Pancreas (tissue), 10 donors: ENCODE data around the gene CTIF. TPM values are rescaled to one million over a fixed set of nuclear protein-coding genes. Genes with fewer than 3 reads are reported as not detected.

Source experiments
- ATAC-seq, 4 donors: fragments of 200-7000 bp; cut with Tn5 transposase; one replicate each; pipeline versions ENCODE4 v1.8.0 to v1.9.1; 2020; ENCODE audit warnings: mild to moderate bottlenecking in 4 of 4, moderate library complexity in 4 of 4
- DNase-seq, 6 donors: peaks; one replicate each; pipeline ENCODE4 v3.0.0-alpha.2; 2020
- FAIRE-seq: peaks from 2 replicates; lab custom pipeline; 2012; peaks lifted over from hg19 to GRCh38; lab: Jason Lieb, UNC
- H3K27ac ChIP-seq, 4 donors: fragments of 200-600 bp; sonication (generic); 1 replicate in 3 of 4; 2 replicates in 1 of 4; pipeline versions ENCODE4 v1.5.0 to v1.8.0; 2020
- H3K27me3 ChIP-seq, 4 donors: fragments of 200-600 bp; one replicate each; pipeline ENCODE4 v1.8.0; 2021
- H3K36me3 ChIP-seq, 3 donors: fragments of 200-600 bp; sonication (generic) in 1 of 3; one replicate each; pipeline versions ENCODE4 v1.5.0 to v1.8.0; 2020 to 2021
- H3K4me1 ChIP-seq, 3 donors: fragments of 200-600 bp; one replicate each; pipeline ENCODE4 v1.8.0; 2021
- H3K4me3 ChIP-seq, 4 donors: fragments of 200-600 bp; sonication (generic) in 2 of 4; one replicate each; pipeline versions ENCODE4 v1.5.0 to v1.8.0; 2020 to 2021
- H3K9me3 ChIP-seq, 4 donors: fragments of 200-600 bp; one replicate each; pipeline ENCODE4 v1.8.0; 2021
- WGBS, 2 donors: extraction: QIAGEN DNeasy Blood & Tissue Kit; methylation state at CpG; one replicate each; pipeline ENCODE4 v1.1.7; 2013; 5-methylcytosine and 5-hydroxymethylcytosine counted together
- intact Hi-C, 3 donors: fragments of 100-400 bp; cut with DNase I; formaldehyde crosslinking; loops; one replicate each; pipeline versions ENCODE4 v1.11.1 to v1.14.2; 2022
- polyA plus RNA-seq, 2 donors: library from polyadenylated mRNA; stranded (reverse); fragments of 200-250 nt; gene quantifications; one replicate each; pipeline ENCODE4 v1.2.3, GENCODE V29; 2013
- total RNA-seq, 6 donors: library from RNA; stranded (reverse); fragmentation: NEBNext Ultra II Directional in 4 of 6; extraction: Animal tissue kit (Norgen Biotek cat#: 25700) in 4 of 6; gene quantifications; one replicate each; pipeline versions ENCODE4 v1.2.1 to v1.2.4, GENCODE V29; 2021 to 2023
- TF ChIP-seq, protein P1 (sequence below), 4 donors: fragments of 200-600 bp; sonication (generic) in 3 of 4; IDR thresholded peaks; one replicate each; pipeline versions ENCODE4 v1.5.0 to v1.8.0; 2021; ENCODE audit warnings: antibody characterized with exemption in 4 of 4
- donor health status: healthy with polysubstance abuse.
- donor health status: DM: no; HTN: no; CAD: no; lungs with moderate emphysema.
- donor health status: DM: no; HTN: no; CAD: no.
- donor health status: control.
- donor health status: control.
- donor health status: Bipolar disorder and iron deficiency.
- donor health status: DM: yes; HTN: yes; CAD: no.
- donor health status: DM: no; HTN: no; CAD: no.
- donor health status: DM: no; HTN: no; CAD: no.
- donor health status: DM: yes; HTN: yes; CAD: no.

CTIF gene
- total and polyA plus RNA-seq, 8 donors: 15.1 to 27.4 (median 16.7) TPM

DNA sequence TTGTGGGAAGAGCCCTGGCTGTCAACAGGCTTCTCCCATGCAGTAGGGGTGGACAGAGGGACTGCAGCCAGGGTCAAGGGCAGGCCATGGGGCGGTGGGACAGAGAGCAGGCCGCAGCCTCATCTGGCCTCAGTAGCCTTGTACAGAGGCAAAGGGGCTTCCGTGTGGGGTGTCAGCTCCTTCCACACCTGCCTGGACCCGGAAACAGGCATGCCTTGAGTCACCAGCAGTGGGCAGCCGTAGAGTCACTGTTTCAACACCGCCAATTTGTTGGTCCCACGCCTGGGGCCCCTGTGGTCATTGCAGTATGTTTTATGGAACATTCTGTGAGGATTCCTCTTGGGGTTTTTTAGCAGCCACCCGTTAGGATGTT lies 238.9 kb downstream of the CTIF start:
- Histone ChIP-seq H3K36me3 (no peaks in the 10 kb centered on the region), H3K9me3 (no peaks in the 10 kb centered on the region), H3K27me3 (no peaks in the 10 kb centered on the region), H3K27ac (no peak overlapping the region), H3K4me1 (peaks cover 3 to 15% (median 6%) of the 10 kb centered on the region in 3 donors), H3K4me3 (no peak overlapping the region)
- intact Hi-C loops: loop anchor here in 1 of 3 donors (10.0 kb wide), 1 partner anchor 267 kb away; no protein-coding TSS in a partner anchor
- WGBS, 2 donors: 79 to 89% methylated on average over 8 of the region's 8 CpGs
- no peak for DNase-seq
- TF ChIP-seq, protein P1, sequence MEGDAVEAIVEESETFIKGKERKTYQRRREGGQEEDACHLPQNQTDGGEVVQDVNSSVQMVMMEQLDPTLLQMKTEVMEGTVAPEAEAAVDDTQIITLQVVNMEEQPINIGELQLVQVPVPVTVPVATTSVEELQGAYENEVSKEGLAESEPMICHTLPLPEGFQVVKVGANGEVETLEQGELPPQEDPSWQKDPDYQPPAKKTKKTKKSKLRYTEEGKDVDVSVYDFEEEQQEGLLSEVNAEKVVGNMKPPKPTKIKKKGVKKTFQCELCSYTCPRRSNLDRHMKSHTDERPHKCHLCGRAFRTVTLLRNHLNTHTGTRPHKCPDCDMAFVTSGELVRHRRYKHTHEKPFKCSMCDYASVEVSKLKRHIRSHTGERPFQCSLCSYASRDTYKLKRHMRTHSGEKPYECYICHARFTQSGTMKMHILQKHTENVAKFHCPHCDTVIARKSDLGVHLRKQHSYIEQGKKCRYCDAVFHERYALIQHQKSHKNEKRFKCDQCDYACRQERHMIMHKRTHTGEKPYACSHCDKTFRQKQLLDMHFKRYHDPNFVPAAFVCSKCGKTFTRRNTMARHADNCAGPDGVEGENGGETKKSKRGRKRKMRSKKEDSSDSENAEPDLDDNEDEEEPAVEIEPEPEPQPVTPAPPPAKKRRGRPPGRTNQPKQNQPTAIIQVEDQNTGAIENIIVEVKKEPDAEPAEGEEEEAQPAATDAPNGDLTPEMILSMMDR (IDR thresholded peaks at IDR 0.05): no peak
- no peak for ATAC-seq
- no peak for FAIRE-seq

- WGBS, 2 donors: 90 to 95% methylated on average over 13 of the region's 13 CpGs
- H3K27ac ChIP-seq: no peak overlapping the region
- intact Hi-C loops: loop anchor here in 1 of 3 donors (10.0 kb wide), 1 partner anchor 266 kb away; no protein-coding TSS in a partner anchor
- ATAC-seq (no peak), FAIRE-seq (no peak), DNase-seq (no peak)
- H3K9me3 ChIP-seq: no peaks in the 10 kb centered on the region
- H3K4me3 ChIP-seq: no peak overlapping the region
- H3K4me1 ChIP-seq: peaks cover 3 to 15% (median 6%) of the 10 kb centered on the region in 3 donors
- TF ChIP-seq, protein P1 (IDR thresholded peaks at IDR 0.05): no peak
- no peaks in the 10 kb centered on the region for H3K36me3 ChIP-seq
- H3K27me3 ChIP-seq: no peaks in the 10 kb centered on the region
Measured at GRCh38 chr18:48778344-48779011, 239.6 kb downstream of the CTIF start.

GRCh38 chr18:48779462-48779861 lies 240.6 kb downstream of the CTIF start:
- FAIRE-seq (no peak), ATAC-seq (no peak), DNase-seq (peak in 1 of 6 donors; percentile 21)
- Histone ChIP-seq H3K4me1 (peaks cover 3 to 15% (median 6%) of the 10 kb centered on the region in 3 donors), H3K9me3 (no peaks in the 10 kb centered on the region), H3K27ac (no peak overlapping the region), H3K36me3 (no peaks in the 10 kb centered on the region), H3K4me3 (no peak overlapping the region), H3K27me3 (no peaks in the 10 kb centered on the region)
- intact Hi-C loops: loop anchor here in 1 of 3 donors (10.0 kb wide), 1 partner anchor 265 kb away; no protein-coding TSS in a partner anchor
- TF ChIP-seq, protein P1 (IDR thresholded peaks at IDR 0.05): no peak
- WGBS, 2 donors: 88 to 89% methylated on average over 7 of the region's 7 CpGs

- Histone ChIP-seq H3K27ac (peak overlapping the region in 2 of 4 donors; percentile 73 to 80), H3K4me1 (peaks cover 3 to 15% (median 6%) of the 10 kb centered on the region in 3 donors), H3K36me3 (no peaks in the 10 kb centered on the region), H3K27me3 (no peaks in the 10 kb centered on the region), H3K9me3 (no peaks in the 10 kb centered on the region), H3K4me3 (no peak overlapping the region)
- FAIRE-seq: no peak
- WGBS, 2 donors: 91 to 92% methylated on average over 17 of the region's 17 CpGs
- peak in 1 of 4 donors; percentile 4 for ATAC-seq
- DNase-seq: peak in 1 of 6 donors; percentile 43
- TF ChIP-seq, protein P1 (IDR thresholded peaks at IDR 0.05): no peak
- intact Hi-C loops: no loop called here
Measured at GRCh38 chr18:48780201-48780912, 241.5 kb downstream of the CTIF start.
